ENCODE measurements around the gene RPP14.

RPP14 gene

DNA sequence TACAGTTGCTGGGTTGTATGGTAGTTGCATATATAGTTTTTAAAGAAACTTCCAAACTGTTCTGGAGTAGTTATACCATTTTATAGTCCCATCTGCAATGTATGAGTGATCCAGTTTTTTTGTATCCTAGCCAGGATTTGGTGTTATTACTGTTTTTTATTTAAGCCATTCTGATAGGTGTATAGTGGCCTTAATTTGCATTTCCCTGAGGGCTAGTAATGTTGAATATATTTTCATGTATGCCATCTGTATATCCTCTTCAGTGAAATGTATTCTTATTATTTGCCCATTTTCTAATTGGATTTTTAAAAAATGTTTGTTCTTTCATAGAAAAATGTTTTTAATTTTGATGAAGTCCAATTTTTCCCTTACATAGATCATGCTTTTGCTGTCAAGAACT, 55.8 kb downstream of the RPP14 start:
- TF ChIP-seq, protein P1, sequence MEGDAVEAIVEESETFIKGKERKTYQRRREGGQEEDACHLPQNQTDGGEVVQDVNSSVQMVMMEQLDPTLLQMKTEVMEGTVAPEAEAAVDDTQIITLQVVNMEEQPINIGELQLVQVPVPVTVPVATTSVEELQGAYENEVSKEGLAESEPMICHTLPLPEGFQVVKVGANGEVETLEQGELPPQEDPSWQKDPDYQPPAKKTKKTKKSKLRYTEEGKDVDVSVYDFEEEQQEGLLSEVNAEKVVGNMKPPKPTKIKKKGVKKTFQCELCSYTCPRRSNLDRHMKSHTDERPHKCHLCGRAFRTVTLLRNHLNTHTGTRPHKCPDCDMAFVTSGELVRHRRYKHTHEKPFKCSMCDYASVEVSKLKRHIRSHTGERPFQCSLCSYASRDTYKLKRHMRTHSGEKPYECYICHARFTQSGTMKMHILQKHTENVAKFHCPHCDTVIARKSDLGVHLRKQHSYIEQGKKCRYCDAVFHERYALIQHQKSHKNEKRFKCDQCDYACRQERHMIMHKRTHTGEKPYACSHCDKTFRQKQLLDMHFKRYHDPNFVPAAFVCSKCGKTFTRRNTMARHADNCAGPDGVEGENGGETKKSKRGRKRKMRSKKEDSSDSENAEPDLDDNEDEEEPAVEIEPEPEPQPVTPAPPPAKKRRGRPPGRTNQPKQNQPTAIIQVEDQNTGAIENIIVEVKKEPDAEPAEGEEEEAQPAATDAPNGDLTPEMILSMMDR (conservative IDR thresholded peaks at IDR 0.05) = no peak
- no peak overlapping the region for H3K27ac ChIP-seq

DNA sequence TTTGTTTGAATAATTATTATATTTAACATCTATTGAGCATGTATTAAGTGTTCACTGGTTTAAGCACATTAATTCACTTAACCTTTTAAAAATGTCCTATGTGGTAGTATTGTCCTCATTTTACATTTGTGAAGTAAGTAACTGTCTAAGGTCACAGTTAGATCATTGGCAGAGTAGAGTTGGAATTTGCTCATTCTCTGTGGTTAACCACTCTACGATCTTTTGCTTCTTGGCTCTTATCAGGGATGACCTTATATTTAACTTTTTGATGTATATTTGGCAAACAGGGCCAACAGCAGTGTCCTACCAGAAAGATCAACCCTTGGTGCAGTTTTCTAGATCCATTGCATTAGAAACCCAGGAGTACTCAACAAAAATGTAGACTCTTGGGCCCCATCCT, 60.7 kb downstream of the RPP14 start:
- no peak overlapping the region for H3K27ac ChIP-seq
- TF ChIP-seq, protein P1 (conservative IDR thresholded peaks at IDR 0.05) = no peak

DNA sequence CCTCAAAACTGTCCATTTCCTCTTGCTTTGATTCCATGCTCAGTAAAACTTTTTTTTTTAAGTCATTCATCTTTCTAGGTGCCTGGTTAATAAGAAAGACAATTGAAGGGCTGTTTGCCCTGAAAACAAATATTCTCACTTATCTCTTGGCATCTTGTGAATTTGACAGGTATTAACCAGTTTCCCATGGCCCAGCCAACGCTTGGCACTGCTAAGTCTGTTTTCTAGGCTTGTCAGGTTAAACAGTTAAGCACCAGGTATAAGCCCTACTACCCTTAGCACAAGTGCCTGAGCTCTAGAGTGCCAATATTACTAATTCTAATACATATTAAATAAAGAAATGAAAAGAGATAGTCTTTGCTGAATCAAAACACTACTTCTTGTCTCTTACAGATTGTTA, 63.0 kb downstream of the RPP14 start:
- TF ChIP-seq, protein P1 (conservative IDR thresholded peaks at IDR 0.05) = no peak
- H3K27ac ChIP-seq = no peak overlapping the region

Measured in VCaP (cell line).